Stimulated activated naive CD4-positive, alpha-beta T cell treated with Interleukin-2 at 50 U/mL for 16 hours (primary cell): ENCODE data around the gene SLC17A9.

Experiments used
- DNase-seq: peaks from one replicate; lab custom pipeline; 2025; lab: John Stamatoyannopoulos, UW

SLC17A9 gene

DNA sequence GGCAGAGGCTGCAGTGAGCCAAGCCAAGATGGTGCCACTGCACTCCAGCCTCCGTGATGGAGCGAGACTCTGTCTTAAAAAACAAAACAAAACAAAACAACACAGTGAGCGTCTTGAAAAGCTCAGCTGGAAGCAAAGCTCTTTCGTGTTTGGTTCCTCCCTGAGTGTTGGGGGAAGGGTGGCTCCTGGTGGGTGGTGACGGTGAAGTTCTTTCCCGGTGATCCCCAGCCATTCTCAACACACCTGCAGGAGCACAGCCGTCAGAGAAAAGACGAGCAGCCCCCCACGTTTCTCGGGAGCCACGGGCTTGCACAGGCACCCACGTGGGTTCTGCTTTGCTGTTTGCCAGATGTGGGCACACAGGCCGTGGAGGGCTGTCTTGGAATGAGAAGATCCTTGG, 51.0 kb downstream of the SLC17A9 start:
- no peak for DNase-seq

DNA sequence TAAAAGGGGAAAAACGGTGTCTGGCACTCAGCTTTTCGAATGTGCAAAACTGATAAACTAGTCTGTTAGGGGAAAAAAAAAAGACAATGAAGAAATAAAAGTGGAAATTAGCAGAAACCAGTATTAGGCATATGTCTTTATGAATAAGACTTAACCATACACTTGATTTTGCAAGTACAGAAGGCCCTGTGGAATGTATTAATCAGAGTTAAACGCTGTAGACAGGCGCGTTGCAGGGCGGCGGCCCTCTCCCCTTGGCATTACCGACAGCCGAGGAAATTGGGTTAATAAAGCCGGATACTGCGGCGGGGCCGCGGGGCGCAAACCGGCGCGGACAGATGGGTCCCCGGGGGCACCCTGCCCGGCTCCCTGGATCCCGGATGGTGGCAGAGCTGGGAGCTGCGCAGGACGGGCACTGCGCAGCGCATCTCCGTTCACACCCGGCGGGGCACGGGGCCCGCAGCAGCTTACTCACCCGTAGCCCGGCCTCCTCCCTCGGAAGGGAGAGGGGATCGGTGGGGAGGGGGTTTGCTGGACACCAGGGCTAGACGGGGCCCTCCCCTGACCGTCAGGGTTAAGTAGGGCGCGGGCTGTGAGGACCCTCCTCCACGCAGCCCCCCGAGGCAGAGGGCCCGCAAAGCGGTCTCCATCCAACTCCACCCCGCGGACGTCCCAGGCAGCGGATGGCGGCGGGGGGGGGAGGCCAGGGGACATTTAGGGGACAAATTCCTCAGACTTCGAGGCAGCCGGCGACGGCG, 52.3 kb downstream of the SLC17A9 start:
- DNase-seq, result no peak

DNA sequence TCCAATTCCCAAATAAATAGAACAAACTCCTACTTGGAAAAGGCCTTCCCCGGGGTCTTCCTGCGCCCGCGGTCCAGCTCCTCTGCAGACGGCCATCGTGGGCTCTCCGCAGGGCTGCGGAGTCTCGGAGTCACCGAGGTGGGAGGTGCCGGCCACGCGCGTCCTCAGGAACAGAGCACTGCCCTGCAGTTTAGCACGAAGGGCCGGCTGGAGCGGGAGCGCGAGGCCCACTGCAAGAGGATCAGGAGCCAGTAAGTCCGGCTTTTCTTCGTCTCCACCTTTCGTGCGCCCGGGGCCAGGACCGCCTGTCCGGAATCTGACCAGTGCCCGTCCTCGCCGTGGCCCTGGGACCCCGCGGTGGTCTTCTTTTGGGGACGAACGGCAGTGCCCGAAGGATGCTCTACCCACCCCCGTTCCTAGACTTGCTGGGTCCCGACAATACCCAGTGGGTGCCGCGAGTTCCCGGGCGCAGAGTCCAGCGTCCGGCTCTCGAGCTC, 52.9 kb downstream of the SLC17A9 start:
- no peak for DNase-seq

DNA sequence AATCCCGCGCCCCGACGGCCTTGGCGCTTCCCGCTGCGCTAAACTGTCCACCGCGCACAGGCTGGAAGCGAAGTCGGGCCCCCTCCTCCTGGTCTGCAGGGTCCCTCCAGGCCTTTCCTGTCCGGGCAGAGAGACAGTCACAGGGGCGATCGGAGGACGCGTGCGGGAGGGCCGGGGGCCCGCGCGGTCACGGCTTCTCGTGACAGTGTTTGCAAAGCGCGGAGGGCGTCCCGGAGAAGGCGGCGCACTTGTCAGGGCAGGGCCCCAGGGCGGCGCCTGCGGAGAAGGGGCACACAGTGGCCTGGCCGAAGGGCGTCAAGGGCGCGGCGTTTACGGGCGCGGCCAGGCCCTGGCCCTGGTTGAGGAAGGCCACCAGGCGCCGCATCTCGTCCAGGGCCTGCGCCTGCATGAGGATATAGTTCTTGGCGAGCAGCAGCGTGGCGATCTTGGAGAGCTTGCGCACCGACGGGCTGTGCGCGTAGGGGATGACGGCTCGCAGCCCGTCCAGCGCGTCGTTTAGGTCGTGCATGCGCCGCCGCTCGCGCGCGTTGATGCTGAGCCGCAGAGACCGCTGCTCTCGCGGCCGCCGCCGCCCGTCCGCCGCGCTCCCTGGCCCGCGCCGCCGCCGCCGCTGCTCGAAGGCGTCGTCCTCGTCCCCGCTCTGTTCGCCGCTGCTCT, 53.5 kb downstream of the SLC17A9 start:
- DNase-seq, result no peak

DNA sequence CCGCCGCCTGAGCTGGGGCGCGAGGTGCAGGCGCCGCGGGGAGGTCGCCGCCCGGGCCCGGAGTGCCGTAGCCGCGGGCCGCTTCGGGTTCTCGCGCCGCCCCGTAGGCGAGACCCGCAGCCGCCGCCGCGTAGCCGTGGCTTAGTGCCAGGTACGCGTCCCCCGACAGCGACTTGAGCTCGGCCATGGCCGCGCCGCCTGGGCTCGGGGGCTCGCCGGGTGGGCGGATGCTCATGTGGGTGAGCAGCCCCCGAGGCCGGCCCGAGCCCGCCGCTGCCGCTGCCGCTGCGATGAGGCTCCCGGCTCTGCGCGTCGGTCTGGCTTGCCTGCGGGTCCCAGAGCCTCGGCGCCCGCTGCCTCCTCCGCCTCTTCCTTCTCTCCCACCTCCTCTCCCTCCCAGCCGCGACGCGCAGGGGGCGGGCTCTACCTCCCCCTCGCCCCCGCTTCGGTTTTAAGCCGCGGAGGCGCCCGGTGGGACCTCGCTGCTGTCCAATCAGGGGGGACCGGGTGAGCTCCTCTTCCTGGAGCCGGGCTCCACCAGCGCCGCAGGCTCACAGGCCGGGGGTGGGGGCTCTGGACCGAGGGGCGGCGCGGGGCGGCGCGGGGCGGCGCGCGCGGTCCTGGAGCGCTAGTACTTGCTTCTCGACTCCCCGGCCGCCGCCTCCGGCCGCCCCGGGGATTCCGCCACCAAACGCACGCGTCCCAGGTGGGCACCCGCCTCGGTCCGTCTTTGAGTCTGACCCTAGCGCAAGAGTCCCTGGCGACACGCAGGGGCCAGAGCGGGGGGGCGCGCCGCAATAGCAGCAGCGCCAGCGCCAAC, 54.2 kb downstream of the SLC17A9 start, which contains the start of gene BHLHE23:
Gene BHLHE23 (minus strand): TSS at position 425 of the 820 bp plus-strand sequence. CDS start 190 bp downstream, at position 235.
- no peak for DNase-seq

DNA sequence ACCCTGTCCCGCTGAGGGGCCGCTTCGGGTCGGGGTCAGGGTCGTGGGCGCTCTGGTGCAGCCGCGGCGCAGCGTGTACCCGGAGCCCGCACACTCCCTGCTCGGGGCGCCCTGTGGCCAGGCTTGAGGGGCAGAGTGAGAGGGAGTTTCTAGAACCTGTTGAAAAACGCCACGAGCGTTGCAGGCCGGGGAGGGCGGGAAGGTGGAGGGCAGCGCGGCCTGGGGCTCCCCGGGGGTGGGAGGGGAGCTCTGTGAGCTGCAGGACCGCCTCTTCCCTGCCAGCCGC, 54.8 kb downstream of the SLC17A9 start:
- no peak for DNase-seq

DNA sequence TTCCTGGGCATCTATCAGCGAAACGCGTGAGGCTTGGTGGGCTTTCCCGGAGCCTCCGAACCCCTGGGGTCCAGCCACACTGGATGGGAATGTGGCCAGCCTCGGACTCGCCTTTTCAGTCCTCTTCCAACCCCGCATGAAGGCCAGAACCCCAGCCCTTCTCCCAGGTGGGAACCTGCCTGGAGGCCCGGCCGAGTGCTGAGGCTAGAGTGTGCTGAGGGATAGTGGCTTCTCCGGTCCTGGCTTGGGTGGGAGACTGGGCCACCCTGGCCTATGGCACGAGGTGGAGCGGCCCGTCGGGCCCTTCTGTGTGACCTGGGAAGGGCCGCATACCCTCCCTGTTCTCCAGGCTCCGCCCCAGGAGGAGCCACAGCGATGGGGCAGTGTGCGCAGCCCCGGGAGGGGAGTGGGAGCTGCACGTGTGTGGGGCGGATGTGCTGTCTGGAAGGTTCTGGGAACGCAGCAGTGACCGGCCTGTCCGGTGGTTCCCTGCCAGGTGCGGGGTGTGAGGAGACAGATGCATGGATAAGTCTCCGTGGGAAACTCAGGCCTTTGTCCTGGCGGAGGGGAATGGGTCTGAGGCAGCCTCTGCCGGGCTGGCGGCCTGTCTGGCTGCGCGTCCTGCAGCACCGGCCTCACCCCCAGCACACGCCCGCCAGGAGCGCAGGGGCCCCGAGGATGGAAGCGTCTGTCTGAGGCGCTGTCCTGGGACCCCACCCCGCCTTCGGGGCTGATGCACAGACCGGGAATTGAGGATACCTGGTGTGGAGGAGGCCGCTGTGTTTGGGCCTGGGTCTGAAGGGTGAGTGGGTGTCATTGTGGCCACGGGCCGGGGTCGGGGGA, 55.4 kb downstream of the SLC17A9 start:
- DNase-seq, result no peak

DNA sequence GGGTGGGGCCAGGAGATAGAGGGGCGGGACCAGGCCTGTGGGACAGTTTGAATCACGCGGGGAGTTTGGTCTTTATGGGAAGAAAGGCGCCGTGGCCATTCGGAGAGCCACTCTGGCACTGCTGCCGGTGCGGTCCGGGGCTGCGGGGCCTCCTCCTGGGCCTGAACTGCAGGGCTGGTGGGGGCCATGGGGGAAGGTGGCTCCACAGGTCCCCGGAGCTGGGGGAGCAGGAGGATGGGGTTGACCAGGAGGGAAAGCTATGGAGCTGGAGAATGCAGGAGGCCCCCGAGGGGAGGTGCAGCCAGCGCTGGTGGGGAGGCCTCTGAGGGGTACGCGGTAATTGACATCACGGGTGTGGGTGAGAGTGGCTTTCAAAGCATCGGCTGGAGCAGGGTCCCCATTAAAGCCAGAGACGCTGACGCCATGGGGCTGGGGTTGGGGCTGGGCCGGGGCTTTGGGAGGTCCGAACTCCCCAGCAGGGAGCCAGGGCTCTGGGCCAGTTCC, 56.1 kb downstream of the SLC17A9 start:
- DNase-seq, result no peak

DNA sequence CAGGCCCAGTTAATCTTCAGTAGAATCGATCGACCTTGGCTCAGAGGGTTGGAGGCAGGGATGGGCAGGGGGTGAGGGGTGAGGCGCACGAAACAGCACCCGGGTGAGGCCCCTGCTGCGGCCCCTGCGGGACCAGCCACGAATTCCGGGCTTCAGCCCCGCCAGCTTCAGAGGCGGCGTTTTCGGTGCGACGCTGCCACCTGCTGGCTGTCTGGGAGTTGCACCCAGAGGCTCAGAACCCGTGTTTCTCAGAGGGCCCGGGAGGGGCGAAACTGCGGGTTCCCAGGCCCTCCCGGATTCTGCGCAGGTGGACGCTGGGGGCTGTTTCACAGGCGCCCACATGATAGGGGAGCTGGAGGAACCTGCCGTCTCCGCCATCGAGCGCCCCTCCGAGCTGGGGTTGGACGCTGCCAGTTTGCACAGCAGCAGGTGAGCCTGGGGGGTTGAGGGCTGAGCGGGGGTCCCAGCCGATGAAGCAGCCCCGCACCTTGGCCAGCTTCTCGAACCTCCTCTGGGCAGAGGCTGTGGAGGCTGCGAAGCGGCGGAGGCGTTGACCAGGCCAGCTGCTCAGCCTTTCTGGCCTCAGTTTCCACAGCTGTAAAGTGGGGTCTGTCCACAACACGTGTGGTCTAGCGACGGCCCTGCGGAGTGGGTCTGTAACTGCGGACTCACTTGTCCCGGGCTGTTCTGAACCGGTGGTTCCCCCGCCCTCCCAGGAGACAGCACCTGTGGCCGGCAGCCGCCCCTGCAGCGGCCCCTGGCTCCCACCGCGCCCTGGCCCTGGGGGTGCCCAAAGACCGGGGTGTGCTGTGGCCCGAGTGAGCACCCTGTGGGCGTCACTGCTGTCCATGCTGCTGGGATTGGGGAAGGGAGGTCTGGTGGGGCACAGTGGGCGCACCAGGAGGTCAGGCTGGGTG, 56.8 kb downstream of the SLC17A9 start:
- peak; percentile 77 for DNase-seq

DNA sequence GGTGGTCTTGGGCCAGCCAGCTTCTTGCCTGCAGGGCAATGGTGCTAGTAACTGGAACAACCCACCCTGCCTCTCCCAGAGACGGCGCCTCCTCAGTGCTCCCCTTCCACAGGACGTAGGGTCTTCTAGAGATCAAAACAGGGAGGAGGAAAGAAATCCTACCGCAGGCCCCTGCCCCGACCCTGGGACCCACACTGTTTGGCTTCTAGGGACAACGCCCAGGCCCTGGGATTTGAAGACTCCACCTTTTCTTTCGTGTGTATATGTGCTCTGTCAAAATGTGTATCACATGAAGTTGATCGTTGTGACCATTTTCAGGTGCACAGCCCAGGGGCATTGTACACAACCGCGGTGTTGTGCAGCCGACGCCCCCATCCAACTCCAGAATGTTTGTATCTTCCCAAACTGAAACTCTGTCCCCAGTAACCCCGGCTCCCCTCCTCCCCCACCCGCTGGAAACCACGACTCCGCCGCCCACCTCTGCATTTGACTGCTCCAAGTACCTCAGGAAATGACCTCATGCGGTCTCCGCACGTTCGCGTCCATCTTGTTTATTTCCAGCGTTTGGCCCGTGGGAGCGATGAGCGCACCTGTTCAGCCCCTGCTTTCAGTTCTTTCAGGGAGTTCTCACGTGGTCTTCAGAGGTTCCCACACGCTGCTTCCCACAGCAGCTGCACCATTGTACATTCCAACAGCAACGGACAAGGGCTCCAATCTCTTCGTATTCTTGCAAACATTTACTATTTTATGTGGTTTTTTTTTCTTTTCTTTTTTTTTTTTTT, 57.7 kb downstream of the SLC17A9 start:
- peak; percentile 74 for DNase-seq

DNA sequence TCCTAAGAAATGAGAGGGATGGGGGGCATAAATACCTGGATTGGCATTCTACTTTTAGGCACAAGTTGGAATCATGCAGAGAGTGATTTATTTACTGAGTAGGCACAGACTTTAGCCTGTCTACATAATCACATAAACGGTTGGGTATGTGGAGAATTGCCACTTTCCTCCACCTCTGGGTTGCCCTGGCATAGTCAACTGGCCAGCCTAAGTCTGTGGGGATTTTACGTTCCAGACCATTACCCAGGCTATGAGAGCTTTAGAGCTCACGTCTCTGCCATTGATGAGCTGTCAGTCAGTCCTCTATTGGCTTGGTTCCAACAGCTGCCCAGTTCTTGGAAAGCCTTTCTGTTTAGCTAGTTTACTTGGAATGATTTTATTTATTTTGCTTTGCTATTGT, 59.3 kb downstream of the SLC17A9 start:
- no peak for DNase-seq

DNA sequence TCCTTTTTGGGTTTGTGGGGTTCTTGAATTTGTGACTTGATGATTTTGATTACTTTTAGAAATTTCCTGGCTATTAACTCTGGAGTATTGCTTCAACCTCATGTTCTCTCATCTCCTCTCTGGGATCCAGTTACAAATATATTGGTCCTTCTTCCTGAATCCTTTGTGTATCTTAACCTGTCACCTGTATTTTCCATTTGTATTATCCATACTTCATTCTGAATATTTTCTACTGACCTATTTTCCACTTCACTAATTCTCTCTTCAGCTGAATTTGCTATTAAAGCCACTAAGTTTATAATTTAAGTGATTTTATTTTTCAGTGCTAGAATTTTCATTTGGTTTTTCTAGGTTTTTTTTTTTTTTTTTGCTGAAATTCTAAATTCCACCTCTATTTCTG, 60.7 kb downstream of the SLC17A9 start:
- no peak for DNase-seq

DNA sequence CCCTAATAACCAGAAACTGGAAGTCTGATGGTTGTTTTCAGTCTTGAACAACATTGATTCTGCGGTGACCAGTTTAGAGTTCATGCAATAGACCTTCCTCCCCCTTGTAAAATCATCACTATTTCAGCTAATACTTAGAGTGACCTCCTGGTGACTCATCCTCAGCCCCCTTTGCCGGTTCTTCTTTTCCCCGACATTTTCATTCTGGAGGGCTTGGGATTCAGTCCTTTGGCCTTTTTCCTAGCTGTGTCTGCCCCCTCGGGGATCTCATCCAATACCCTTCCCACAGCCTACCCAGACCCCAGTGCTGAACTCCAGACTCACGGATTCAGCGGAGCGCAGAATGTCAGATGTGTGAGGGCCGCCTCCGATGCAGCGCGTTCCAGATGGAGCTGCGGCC, 61.8 kb downstream of the SLC17A9 start:
- no peak for DNase-seq

DNA sequence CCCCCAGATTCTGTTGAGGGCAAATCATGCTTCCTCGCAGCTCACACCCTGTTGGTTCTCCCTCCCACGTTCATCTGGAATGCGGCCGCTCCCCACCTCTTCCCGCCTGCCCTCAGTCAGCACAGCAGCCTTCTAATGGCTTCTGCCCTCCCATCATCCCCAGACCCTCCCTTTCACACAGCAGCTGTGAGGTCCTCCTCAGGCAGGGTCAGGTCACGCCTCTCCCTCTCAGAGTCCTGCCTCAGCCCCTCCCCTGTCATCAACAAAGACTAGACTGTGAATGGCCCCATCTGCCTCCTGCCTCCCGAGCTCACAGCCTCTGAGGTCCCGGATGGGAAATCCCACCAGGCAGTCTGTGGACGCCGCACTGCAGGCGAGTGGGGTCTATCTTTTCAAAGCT, 62.2 kb downstream of the SLC17A9 start:
- DNase-seq, result no peak

DNA sequence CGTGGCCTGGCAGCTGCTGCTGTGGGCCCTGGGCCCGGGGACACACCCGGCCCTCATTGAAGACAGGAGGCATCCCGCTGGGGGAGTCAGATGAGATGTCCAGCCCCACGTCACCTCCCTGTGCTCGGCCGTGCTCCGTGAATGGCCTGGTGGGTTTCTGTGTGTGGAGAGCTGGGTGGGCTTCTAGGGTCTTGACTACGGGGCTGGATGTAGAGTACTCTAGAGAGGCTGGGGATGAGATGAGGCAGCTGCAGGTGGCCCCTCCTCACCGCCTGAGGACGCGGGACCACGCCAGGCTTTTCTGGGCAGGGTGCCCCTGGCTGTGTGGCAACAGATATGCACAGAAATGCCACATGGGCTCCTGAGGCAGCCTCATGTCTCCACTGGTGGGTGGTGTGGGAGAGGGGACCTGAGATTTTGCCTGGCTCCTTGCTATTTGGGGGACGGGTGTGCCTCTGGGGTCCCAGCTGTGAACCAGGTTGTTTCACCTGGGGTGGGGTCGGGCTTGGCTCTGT, 62.7 kb downstream of the SLC17A9 start:
- DNase-seq, result no peak

DNA sequence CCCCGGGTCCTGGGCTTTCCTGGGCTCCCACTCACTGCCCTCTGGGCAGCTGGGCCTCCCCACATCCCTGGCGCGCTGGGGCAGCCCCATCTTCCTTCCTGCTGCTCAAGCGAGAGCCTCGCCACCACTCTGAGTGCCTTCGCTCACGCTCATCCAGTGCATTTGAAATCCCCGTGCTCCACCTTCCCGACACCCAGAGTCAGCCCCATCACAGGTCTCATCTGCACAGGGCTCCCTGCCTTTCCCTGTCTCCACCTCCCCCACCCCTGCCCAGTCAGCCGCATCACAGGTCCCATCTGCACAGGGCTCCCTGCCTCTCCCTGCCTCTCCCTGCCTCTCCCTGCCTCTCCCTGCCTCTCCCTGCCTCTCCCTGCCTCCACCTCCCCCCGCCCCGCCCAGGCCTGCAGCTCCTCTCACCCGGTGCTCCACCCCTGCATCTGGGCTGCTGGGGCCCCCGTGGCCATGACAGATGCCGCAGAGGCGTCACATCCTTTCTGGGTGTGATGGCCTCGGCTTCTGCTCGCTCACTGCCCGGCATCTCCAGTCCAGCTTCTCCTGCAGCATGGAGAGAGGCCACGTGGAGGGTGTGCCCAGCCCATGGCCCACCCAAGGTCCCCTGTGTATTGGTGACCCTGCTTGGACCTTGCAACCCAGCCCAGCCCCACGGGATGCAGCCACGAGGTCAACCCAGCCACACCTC, 63.3 kb downstream of the SLC17A9 start:
- DNase-seq, result no peak

DNA sequence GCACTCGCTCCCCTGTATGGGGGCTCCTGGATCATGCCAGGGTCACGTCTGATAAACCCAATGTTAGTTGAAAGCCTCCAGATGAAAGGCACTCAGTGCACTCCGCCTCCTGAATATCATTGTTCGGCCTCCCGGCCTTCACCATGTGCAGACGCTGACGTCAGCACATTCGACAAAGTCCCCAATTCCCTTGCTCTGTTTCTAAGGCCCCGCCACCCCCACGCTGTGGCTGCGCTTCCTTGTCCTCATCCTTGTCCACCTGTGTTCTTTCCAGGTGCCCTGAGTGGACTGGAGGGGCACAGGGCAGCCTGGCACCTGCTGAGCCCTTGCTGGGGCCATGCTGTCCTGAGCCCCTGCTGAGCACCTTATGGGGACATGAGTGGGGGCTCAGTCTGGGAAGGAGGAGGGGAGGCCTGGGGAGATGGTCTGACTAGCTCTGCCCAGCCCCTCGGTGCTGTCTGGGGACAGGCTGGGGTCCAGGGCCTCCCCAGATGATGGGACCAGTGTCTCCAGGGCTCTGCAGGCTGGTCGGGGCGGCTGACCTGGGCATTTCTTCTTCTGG, 64.1 kb downstream of the SLC17A9 start:
- DNase-seq, result no peak

DNA sequence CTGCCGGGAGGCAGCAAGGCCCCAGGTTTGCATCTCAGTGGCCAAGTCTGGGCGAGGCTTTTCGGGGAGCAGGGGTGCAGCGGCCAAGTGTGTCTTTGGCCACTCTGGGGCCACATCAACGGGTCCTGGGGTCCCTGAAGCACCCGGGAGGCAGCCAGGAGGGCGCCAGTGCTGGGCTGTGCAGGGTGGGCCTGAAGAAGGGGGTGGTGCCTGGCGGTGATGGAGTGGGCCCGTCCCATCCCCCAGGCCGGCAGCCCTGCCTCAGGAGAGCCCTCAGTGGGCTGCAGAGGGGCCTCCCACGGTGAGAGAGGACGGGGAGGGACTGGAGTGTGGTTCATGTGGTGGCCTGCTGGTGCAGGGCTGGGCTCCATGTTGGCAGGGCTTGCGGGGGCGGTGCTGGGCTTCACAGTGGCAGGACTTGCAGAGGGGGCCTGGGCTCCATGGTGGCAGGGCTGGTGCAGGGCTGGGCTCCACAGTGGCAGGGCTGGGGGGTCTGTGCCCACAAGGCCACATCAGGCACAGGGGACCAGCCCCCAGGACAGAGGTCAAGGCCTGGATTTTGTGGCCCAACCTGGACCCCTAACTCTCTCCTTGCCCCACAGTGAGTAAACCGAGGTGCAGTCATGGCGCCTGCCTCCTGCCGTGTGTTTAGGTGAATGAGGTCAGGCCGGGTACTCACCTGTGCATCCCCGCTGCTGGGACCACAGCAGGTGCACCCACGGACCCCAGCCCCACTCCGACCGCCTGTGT, 64.7 kb downstream of the SLC17A9 start:
- no peak for DNase-seq
